NT2/D1 (cell line): ENCODE data around the gene CHTOP.

ENCODE experiments used
- SUZ12 ChIP-seq: IDR thresholded peaks from 2 replicates; pipeline ENCODE4 v1.6.1; 2011; ENCODE audit not compliant: insufficient read length, insufficient read depth; ENCODE audit errors: extremely low read depth
- YY1 ChIP-seq: IDR thresholded peaks from 2 replicates; pipeline ENCODE4 v1.6.1; 2011; ENCODE audit not compliant: insufficient read length, insufficient read depth

- TF ChIP-seq SUZ12, result no peak
- no peak for TF ChIP-seq YY1
These were observed 17.5 kb upstream of the CHTOP start, which contains the start of gene S100A14 for GRCh38 chr1:153616144-153616916.
